Parathyroid adenoma (tissue), 2 donors: ENCODE measurements around the gene SMAD3.

ENCODE experiments used
- H2AFZ ChIP-seq: fragments of 300-600 bp; sonication (generic); one replicate; pipeline ENCODE4 v1.7.0; 2017; ENCODE audit warnings: antibody characterized with exemption, mild to moderate bottlenecking
- H3K27ac ChIP-seq: fragments of 300-600 bp; sonication (generic); one replicate; pipeline ENCODE4 v1.7.0; 2017
- H3K27me3 ChIP-seq: fragments of 300-600 bp; sonication (generic); one replicate; pipeline ENCODE4 v1.7.0; 2017; ENCODE audit warnings: low read length; ENCODE audit not compliant: control insufficient read depth, insufficient read depth
- H3K36me3 ChIP-seq: fragments of 300-600 bp; sonication (generic); one replicate; pipeline ENCODE4 v1.7.0; 2017; ENCODE audit warnings: low read length; ENCODE audit not compliant: control insufficient read depth, insufficient read depth
- H3K4me1 ChIP-seq: fragments of 300-600 bp; sonication (generic); one replicate; pipeline ENCODE4 v1.7.0; 2017; ENCODE audit warnings: control low read depth
- H3K4me2 ChIP-seq: fragments of 300-600 bp; sonication (generic); one replicate; pipeline ENCODE4 v1.7.0; 2017; ENCODE audit warnings: low read length
- H3K4me3 ChIP-seq: fragments of 300-600 bp; sonication (generic); one replicate; pipeline ENCODE4 v1.7.0; 2017; ENCODE audit warnings: low read depth, low read length
- H3K79me2 ChIP-seq: fragments of 300-600 bp; sonication (generic); one replicate; pipeline ENCODE4 v1.7.0; 2017; ENCODE audit warnings: control low read depth
- H3K9ac ChIP-seq: fragments of 300-600 bp; sonication (generic); one replicate; pipeline ENCODE4 v1.7.0; 2017; ENCODE audit warnings: mild to moderate bottlenecking
- H3K9me3 ChIP-seq: fragments of 300-600 bp; sonication (generic); one replicate; pipeline ENCODE4 v1.7.0; 2017; ENCODE audit warnings: low read length; ENCODE audit not compliant: control insufficient read depth
- CTCF ChIP-seq: fragments of 300-600 bp; sonication (generic); IDR thresholded peaks from one replicate; pipeline ENCODE4 v1.7.0; 2017; ENCODE audit warnings: antibody characterized with exemption, mild to moderate bottlenecking
- donor health status: primary hyperparathyroidism.

The SMAD3 gene

GRCh38 chr15:67076147-67076843 is 10.9 kb downstream of the SMAD3 start:
- Histone ChIP-seq H3K27me3 (no peaks in the 10 kb centered on the region), H3K9ac (no peak overlapping the region), H2AFZ (no peak overlapping the region), H3K27ac (no peak overlapping the region), H3K4me2 (no peak overlapping the region), H3K36me3 (no peaks in the 10 kb centered on the region), H3K79me2 (peaks cover 9% of the 10 kb centered on the region), H3K4me3 (no peak overlapping the region), H3K4me1 (peaks cover 10% of the 10 kb centered on the region), H3K9me3 (no peaks in the 10 kb centered on the region)
- no peak for TF ChIP-seq CTCF

GRCh38 chr15:67077641-67078215 is 12.3 kb downstream of the SMAD3 start:
- Histone ChIP-seq H3K27ac (no peak overlapping the region), H2AFZ (no peak overlapping the region), H3K36me3 (no peaks in the 10 kb centered on the region), H3K9ac (no peak overlapping the region), H3K4me2 (no peak overlapping the region), H3K27me3 (no peaks in the 10 kb centered on the region), H3K4me3 (no peak overlapping the region), H3K4me1 (peaks cover 15% of the 10 kb centered on the region), H3K79me2 (peaks cover 7% of the 10 kb centered on the region), H3K9me3 (no peaks in the 10 kb centered on the region)
- no peak for TF ChIP-seq CTCF

GRCh38 chr15:67079361-67079760 is 14.0 kb downstream of the SMAD3 start:
- H2AFZ ChIP-seq: no peak overlapping the region
- TF ChIP-seq CTCF: no peak
- H3K27ac ChIP-seq: no peak overlapping the region
- no peaks in the 10 kb centered on the region for H3K36me3 ChIP-seq
- H3K79me2 ChIP-seq: peaks cover 9% of the 10 kb centered on the region
- H3K4me1 ChIP-seq: peaks cover 15% of the 10 kb centered on the region
- H3K4me3 ChIP-seq: no peak overlapping the region
- H3K9ac ChIP-seq: no peak overlapping the region
- H3K9me3 ChIP-seq: no peaks in the 10 kb centered on the region
- no peak overlapping the region for H3K4me2 ChIP-seq
- H3K27me3 ChIP-seq: no peaks in the 10 kb centered on the region

- peaks cover 11% of the 10 kb centered on the region for H3K79me2 ChIP-seq
- H3K4me2 ChIP-seq: peak overlapping the region; percentile 3
- no peak overlapping the region for H2AFZ ChIP-seq
- peaks cover 15% of the 10 kb centered on the region for H3K4me1 ChIP-seq
- H3K27me3 ChIP-seq: no peaks in the 10 kb centered on the region
- no peak overlapping the region for H3K9ac ChIP-seq
- no peaks in the 10 kb centered on the region for H3K9me3 ChIP-seq
- no peak for TF ChIP-seq CTCF
- no peak overlapping the region for H3K27ac ChIP-seq
- no peak overlapping the region for H3K4me3 ChIP-seq
- H3K36me3 ChIP-seq: no peaks in the 10 kb centered on the region
Observed at GRCh38 chr15:67080118-67080899, 14.9 kb downstream of the SMAD3 start.
